A549 (cell line): ENCODE data around the gene ZNF627.

ENCODE experiments used
- EHMT2 ChIP-seq: fragments of 200-600 bp; sonication (generic); IDR thresholded peaks from 2 replicates; pipeline ENCODE4 v1.6.1; 2016; ENCODE audit warnings: antibody characterized with exemption, low read depth, mild to moderate bottlenecking, moderate library complexity
- MYC ChIP-seq: IDR thresholded peaks from 2 replicates; pipeline ENCODE4 v1.6.1; 2012; ENCODE audit warnings: mild to moderate bottlenecking, inconsistent platforms, low read length, improper control_type of control experiment, borderline replicate concordance
- SMC3 ChIP-seq: fragments of >200 bp; sonication (Bioruptor Twin); formaldehyde crosslinking; IDR thresholded peaks from 3 replicates; pipeline ENCODE4 v1.6.1; 2018; ENCODE audit warnings: inconsistent platforms
- TF ChIP-seq, protein P1 (sequence below): fragments of >200 bp; sonication (Bioruptor Twin); formaldehyde crosslinking; IDR thresholded peaks from 3 replicates; pipeline ENCODE4 v1.5.1; 2016
- TF ChIP-seq, protein P2 (sequence below): IDR thresholded peaks from 2 replicates; pipeline ENCODE4 v1.6.1; 2012

DNA sequence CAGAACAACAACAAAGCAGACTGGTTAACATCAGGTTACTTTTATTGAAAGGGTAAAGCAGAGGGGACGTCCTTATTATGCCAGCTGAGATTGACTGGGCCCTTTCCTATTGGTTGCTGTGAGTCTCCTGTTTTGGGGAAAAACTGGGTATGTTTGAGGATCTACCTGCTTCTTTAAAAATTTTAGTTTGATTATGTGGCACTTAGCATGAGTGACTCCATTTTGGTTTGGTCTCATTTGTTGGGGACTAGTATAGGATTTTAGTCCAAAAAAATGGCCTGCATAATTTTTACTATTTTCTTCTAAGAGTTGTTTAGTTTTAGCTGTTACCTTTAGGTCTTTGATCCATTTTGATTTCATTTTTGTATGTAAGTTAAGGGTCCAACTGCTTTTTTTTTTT lies 14.4 kb downstream of the ZNF627 start:
- TF ChIP-seq MYC (no peak), EHMT2 (no peak), SMC3 (no peak)
- TF ChIP-seq, protein P1, sequence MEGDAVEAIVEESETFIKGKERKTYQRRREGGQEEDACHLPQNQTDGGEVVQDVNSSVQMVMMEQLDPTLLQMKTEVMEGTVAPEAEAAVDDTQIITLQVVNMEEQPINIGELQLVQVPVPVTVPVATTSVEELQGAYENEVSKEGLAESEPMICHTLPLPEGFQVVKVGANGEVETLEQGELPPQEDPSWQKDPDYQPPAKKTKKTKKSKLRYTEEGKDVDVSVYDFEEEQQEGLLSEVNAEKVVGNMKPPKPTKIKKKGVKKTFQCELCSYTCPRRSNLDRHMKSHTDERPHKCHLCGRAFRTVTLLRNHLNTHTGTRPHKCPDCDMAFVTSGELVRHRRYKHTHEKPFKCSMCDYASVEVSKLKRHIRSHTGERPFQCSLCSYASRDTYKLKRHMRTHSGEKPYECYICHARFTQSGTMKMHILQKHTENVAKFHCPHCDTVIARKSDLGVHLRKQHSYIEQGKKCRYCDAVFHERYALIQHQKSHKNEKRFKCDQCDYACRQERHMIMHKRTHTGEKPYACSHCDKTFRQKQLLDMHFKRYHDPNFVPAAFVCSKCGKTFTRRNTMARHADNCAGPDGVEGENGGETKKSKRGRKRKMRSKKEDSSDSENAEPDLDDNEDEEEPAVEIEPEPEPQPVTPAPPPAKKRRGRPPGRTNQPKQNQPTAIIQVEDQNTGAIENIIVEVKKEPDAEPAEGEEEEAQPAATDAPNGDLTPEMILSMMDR, result no peak
- TF ChIP-seq, protein P2, sequence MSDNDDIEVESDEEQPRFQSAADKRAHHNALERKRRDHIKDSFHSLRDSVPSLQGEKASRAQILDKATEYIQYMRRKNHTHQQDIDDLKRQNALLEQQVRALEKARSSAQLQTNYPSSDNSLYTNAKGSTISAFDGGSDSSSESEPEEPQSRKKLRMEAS, result no peak
